ENCODE results near the gene ARMH1. TPM values are rescaled to one million over a fixed set of nuclear protein-coding genes. Genes with fewer than 3 reads are reported as not detected.
A peak's percentile ranks its signal among the peaks of the same experiment; 100 is the strongest.

ARMH1 gene
- total RNA-seq, 1 experiment from 2014 or later = 0.65 TPM

- Mint-ChIP-seq H3K27me3 (ENCODE audit: insufficient read depth, unreplicated experiment) (no peaks in the 10 kb centered on the region), H3K9me3 (ENCODE audit: unreplicated experiment) (no peaks in the 10 kb centered on the region), H3K36me3 (ENCODE audit: insufficient read depth, unreplicated experiment) (peaks cover 20% of the 10 kb centered on the region), H3K4me3 (ENCODE audit: unreplicated experiment) (no peak overlapping the region), H3K4me1 (ENCODE audit: insufficient read depth, unreplicated experiment) (no peaks in the 10 kb centered on the region), H3K27ac (ENCODE audit: low read depth, unreplicated experiment) (peak overlapping the region; percentile 43)
- CTCF ChIA-PET = interaction anchor here (0.5 to 4.4 kb wide), 65 partner anchors 11 to 1238 kb away, joined by 3 to 70 read pairs (median 4); partner anchors contain the start of genes ARMH1 and TMEM53
- BruUV-seq (replicated peaks) = no TSS peak
- POLR2A ChIA-PET = interaction anchor here (0.8 to 3.0 kb wide), 11 partner anchors 11 to 435 kb away, joined by 3 to 15 read pairs (median 4); partner anchors contain the start of gene RPS8
- peak; percentile 97 for TF ChIP-seq CTCF (IDR thresholded peaks at IDR 0.05; ENCODE audit: unreplicated experiment)
- peak; percentile 74 for DNase-seq (ENCODE audit: unreplicated experiment)
- intact Hi-C loops (cut with micrococcal nuclease) = loop anchor here (1.0 kb wide), 3 partner anchors 43 to 435 kb away; no protein-coding TSS in a partner anchor
Measured at GRCh38 chr1:44652445-44653106, 21.9 kb upstream of the ARMH1 start.

GRCh38 chr1:44653107-44653964 is 21.2 kb upstream of the ARMH1 start:
- H3K4me1 Mint-ChIP-seq (ENCODE audit: insufficient read depth, unreplicated experiment) = no peaks in the 10 kb centered on the region
- no peak for DNase-seq (ENCODE audit: unreplicated experiment)
- H3K36me3 Mint-ChIP-seq (ENCODE audit: insufficient read depth, unreplicated experiment) = peaks cover 15% of the 10 kb centered on the region
- no peak for TF ChIP-seq CTCF (IDR thresholded peaks at IDR 0.05; ENCODE audit: unreplicated experiment)
- H3K27me3 Mint-ChIP-seq (ENCODE audit: insufficient read depth, unreplicated experiment) = no peaks in the 10 kb centered on the region
- no peak overlapping the region for H3K27ac Mint-ChIP-seq (ENCODE audit: low read depth, unreplicated experiment)
- ChIA-PET POLR2A (interaction anchor here (0.8 to 3.0 kb wide), 10 partner anchors 12 to 434 kb away, joined by 3 to 15 read pairs (median 4); partner anchors contain the start of gene RPS8), CTCF (interaction anchor here (0.5 to 4.4 kb wide), 50 partner anchors 10 to 1238 kb away, joined by 3 to 70 read pairs (median 4); partner anchors contain the start of genes ARMH1 and TMEM53)
- no peak overlapping the region for H3K4me3 Mint-ChIP-seq (ENCODE audit: unreplicated experiment)
- intact Hi-C loops (cut with micrococcal nuclease) = loop anchor here (1.0 kb wide), 2 partner anchors 44 to 275 kb away; no protein-coding TSS in a partner anchor
- no TSS peak for BruUV-seq (replicated peaks)
- H3K9me3 Mint-ChIP-seq (ENCODE audit: unreplicated experiment) = no peaks in the 10 kb centered on the region

- H3K9me3 Mint-ChIP-seq (ENCODE audit: unreplicated experiment) = no peaks in the 10 kb centered on the region
Measured at GRCh38 chr1:44654621-44655187, 19.8 kb upstream of the ARMH1 start.

More at GRCh38 chr1:44654621-44655187, 19.8 kb upstream of the ARMH1 start:
- Mint-ChIP-seq H3K36me3 (ENCODE audit: insufficient read depth, unreplicated experiment) (peaks cover 5% of the 10 kb centered on the region), H3K27me3 (ENCODE audit: insufficient read depth, unreplicated experiment) (no peaks in the 10 kb centered on the region), H3K27ac (ENCODE audit: low read depth, unreplicated experiment) (no peak overlapping the region), H3K4me3 (ENCODE audit: unreplicated experiment) (no peak overlapping the region), H3K4me1 (ENCODE audit: insufficient read depth, unreplicated experiment) (no peaks in the 10 kb centered on the region)
- no peak for DNase-seq (ENCODE audit: unreplicated experiment)
- intact Hi-C loops (cut with micrococcal nuclease) = loop anchor here (1.0 to 5.0 kb wide), 2 partner anchors 23 to 53 kb away; no protein-coding TSS in a partner anchor
- no TSS peak for BruUV-seq (replicated peaks)
- CTCF ChIA-PET = interaction anchor here (0.6 to 1.9 kb wide), 8 partner anchors 14 to 1255 kb away, joined by 3 to 8 read pairs (median 4); partner anchors contain the start of genes ARMH1 and TMEM53
- TF ChIP-seq CTCF (IDR thresholded peaks at IDR 0.05; ENCODE audit: unreplicated experiment) = no peak
- POLR2A ChIA-PET = no interaction called here

Measured in MCF 10A (cell line).